Middle frontal gyrus (tissue), 1 donor: Measurements from ENCODE around the gene CD7.

Experiments used
- DNase-seq: peaks from one replicate; pipeline ENCODE4 v3.0.0-alpha.2; 2015; ENCODE audit warnings: low spot score; ENCODE audit errors: extremely low spot score

CD7 gene

GRCh38 chr17:82280537-82280936 is 36.9 kb downstream of the CD7 start:
- no peak for DNase-seq

GRCh38 chr17:82278786-82279391 is 38.5 kb downstream of the CD7 start:
- no peak for DNase-seq

- no peak for DNase-seq
Measured at GRCh38 chr17:82278308-82278707, 39.1 kb downstream of the CD7 start.

GRCh38 chr17:82277851-82278250 is 39.6 kb downstream of the CD7 start:
- DNase-seq, result no peak

- no peak for DNase-seq
Measured at GRCh38 chr17:82276938-82277337, 40.5 kb downstream of the CD7 start.

GRCh38 chr17:82275326-82275725 is 42.1 kb downstream of the CD7 start:
- DNase-seq, result no peak

- no peak for DNase-seq
Measured at GRCh38 chr17:82274134-82275020, 43.0 kb downstream of the CD7 start.

- DNase-seq, result peak; percentile 78
Measured at GRCh38 chr17:82273327-82274133, 43.9 kb downstream of the CD7 start, which contains the start of gene CSNK1D. TSS of gene CSNK1D (minus strand) at chr17:82273700. CDS start at chr17:82273381, 319 bp downstream.

GRCh38 chr17:82272495-82273326 is 44.7 kb downstream of the CD7 start:
- no peak for DNase-seq

GRCh38 chr17:82271401-82271800 is 46.0 kb downstream of the CD7 start:
- no peak for DNase-seq

GRCh38 chr17:82270651-82271050 is 46.8 kb downstream of the CD7 start:
- no peak for DNase-seq

GRCh38 chr17:82269882-82270500 is 47.4 kb downstream of the CD7 start:
- DNase-seq, result no peak

GRCh38 chr17:82269138-82269881 is 48.1 kb downstream of the CD7 start:
- DNase-seq, result no peak

- DNase-seq, result peak; percentile 68
Measured at GRCh38 chr17:82267575-82268379, 49.6 kb downstream of the CD7 start.

GRCh38 chr17:82266142-82266541 is 51.3 kb downstream of the CD7 start:
- DNase-seq, result no peak
